Epithelial cell of esophagus (primary cell): ENCODE measurements around the gene ADAMTS17.

Experiments
- DNase-seq: peaks from one replicate; pipeline ENCODE4 v3.0.0; 2010; ENCODE audit warnings: low read depth
- H3K4me3 ChIP-seq: 2 replicates; pipeline ENCODE4 v1.5.1; 2011; ENCODE audit warnings: mild to moderate bottlenecking, low read length, control low read depth
- CTCF ChIP-seq: IDR thresholded peaks from 2 replicates; pipeline ENCODE4 v1.5.1; 2011; ENCODE audit warnings: low read depth, mild to moderate bottlenecking, low read length, control low read depth, inconsistent platforms; ENCODE audit not compliant: insufficient read depth; ENCODE audit errors: missing control alignments

The ADAMTS17 gene

GRCh38 chr15:100019601-100020000 lies 322.2 kb downstream of the ADAMTS17 start:
- no peak for TF ChIP-seq CTCF
- H3K4me3 ChIP-seq, result no peak overlapping the region
- DNase-seq, result no peak

GRCh38 chr15:100018191-100018590 lies 323.6 kb downstream of the ADAMTS17 start:
- TF ChIP-seq CTCF, result no peak

GRCh38 chr15:100017140-100017539 lies 324.6 kb downstream of the ADAMTS17 start:
- no peak overlapping the region for H3K4me3 ChIP-seq

More at GRCh38 chr15:100018191-100018590, 323.6 kb downstream of the ADAMTS17 start:
- no peak overlapping the region for H3K4me3 ChIP-seq
- no peak for DNase-seq

GRCh38 chr15:100016632-100017031 lies 325.1 kb downstream of the ADAMTS17 start:
- DNase-seq, result no peak
- no peak for TF ChIP-seq CTCF

More at GRCh38 chr15:100017140-100017539, 324.6 kb downstream of the ADAMTS17 start:
- peak; percentile 34 for DNase-seq
- TF ChIP-seq CTCF, result no peak

GRCh38 chr15:100011235-100011634 lies 330.5 kb downstream of the ADAMTS17 start:
- no peak for DNase-seq
- H3K4me3 ChIP-seq, result no peak overlapping the region
- TF ChIP-seq CTCF, result no peak

More at GRCh38 chr15:100016632-100017031, 325.1 kb downstream of the ADAMTS17 start:
- H3K4me3 ChIP-seq, result no peak overlapping the region

- no peak for DNase-seq
- TF ChIP-seq CTCF, result no peak
- H3K4me3 ChIP-seq, result no peak overlapping the region
These were observed 332.4 kb downstream of the ADAMTS17 start for GRCh38 chr15:100009372-100009771.

- H3K4me3 ChIP-seq, result no peak overlapping the region
- TF ChIP-seq CTCF, result no peak
- peak; percentile 58 for DNase-seq
These were observed 333.5 kb downstream of the ADAMTS17 start for GRCh38 chr15:100008258-100008657.
